Measurements from ENCODE around the gene ELF1.
"Not testable (repeated sequence)": the region's sequence is repeated elsewhere in the genome, so short reads cannot be mapped to it uniquely, and the experiment has no call there.

ELF1 gene

DNA sequence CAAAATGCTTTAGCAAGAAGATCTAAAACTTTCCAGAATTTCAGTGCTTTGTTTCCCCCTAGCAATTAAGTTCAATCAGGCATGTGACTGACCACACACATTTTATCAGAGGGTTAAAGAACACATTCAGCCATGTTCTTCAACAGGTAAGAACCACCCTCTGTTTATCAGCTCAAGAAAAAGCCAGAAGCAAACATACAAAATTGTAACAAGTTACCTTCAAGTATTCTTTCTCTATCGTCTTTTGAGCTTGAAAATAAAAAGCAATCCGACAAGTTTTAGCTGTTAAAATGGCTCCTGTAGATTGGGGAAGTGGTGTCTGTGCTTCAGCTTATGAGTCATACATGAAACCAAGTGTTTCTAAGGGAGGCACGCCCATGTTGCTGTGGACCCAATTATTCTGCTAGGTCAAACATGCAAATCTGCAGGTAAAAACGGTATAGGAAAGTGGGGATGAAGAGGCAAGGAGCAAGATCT is at the start of gene ELF1:
Gene ELF1, minus strand, starts transcription at position 306 of the 477 bp plus-strand sequence. CDS start 37,262 bp downstream, outside the sequence.
- no peak for DNase-seq

DNA sequence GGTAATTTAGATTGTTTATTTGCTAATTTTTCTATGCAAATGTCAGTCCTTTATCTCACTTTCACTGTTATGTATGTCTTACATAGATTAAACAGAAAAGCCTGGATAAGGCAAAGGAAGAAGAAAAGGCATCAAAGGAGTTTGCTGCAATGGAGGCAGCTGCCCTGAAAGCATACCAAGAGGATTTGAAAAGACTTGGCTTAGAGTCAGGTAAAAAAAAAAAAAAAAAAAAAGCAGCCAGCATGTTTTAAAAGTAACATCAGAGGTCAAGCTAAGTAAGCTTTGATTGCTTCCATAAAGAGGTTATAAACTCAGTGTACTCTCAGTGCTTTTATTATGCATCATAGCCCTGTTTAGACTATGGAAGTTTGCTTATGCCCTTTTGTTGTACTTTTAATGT is 46.0 kb upstream of the ELF1 start:
- no peak for DNase-seq

DNA sequence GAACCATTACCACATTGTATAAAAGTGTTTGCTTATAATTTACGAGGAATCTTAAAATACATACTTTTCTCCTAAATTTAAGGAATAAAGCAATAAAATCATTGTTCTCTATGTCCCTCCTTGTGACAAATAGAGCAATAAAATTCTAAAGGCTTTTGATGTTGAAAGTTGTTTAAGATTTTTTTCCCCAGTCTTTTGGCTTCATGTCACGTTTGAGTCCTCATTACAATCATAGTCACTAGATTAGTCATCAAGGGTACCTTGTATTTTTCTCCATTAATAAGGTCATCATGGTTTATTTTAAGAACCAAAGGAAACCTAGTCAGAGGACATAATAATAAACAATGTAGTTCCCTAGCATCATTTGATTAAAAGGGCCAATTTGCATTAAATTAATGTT is 45.4 kb upstream of the ELF1 start:
- no peak for DNase-seq

DNA sequence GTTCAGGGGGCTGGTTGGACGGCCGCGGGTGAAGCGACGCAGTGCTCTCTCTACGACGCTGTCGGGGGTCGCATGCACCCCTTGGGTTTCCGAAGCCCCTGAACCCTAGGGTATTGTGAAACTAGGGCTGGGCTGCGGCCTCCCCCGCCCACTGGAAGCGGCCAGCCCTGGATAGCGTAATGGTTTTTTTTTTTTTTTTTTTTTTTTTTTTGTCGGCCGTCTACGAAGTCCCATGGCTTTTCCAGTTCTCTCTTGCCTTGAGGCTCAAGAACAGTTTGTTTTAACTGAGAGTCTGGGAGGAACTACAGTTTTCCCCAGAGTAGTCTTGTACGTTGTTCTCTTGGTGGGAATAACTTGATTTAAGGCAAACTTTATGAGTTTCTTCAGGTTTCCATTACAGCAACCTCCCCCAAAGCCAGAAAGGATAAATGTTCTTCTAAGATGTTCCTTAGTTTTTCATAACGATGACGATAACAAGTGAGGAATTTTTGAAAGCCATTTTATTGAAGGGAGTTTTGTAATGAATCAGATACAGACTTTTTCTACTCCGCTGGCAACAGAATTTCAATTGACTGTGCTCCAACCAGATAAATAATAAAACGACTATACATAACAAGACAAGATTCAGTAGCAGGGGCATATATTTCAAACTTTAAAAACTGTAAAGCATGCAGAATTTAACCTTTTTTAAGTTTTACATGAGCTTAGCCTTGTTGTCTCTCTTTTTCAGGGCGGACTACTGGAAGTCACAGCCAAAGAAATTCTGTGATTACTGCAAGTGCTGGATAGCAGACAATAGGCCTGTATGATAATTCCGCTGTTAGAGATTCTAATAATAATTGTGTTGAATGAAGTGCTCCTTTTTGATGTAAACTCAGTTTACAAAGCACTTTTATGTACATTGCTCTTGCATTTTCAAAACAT is 43.1 kb upstream of the ELF1 start:
- peak; percentile 17 for DNase-seq

DNA sequence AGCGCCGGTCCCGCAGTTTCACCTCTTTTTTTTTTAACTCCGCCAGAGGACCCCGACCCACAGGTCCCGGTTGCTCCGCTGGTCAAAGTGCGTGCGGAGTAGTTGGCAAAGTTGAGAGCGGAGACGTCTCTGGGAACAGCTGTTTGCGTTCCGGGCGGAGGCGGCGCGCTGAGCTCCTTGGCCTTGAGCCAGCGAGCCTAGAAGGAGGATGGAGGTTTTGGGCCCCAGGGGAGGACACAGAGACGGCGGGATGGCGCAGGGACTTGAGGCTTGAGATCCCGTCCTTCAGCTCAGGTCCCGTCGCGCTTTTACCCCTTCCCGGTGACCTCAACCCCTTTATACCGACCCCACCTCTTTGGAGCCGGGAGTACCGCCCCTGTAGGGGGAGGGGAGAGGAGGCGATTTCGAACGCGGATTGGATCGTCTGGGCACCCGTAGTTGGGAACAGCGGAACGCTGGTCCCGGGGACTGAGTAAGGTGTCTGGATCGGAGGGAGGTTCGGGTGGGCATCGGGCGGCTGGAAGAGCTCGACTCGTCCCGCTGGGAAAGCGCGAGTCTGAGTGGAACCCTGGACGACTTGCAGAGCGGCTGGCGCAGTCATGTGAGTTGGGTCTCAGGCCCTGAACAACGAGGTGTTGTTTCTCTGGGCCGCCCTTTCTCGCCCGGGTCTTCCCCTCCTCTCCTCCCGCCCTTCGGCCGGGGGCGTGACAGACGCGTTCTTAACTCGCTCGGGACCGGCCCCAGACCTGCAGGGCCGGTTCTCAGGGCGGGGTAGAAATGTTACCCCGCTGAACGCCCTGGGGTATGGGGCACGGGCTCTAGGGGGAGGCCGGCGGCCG is 42.2 kb upstream of the ELF1 start, which contains the start of gene WBP4:
Gene WBP4, plus strand, starts transcription at position 435 of the 839 bp plus-strand sequence. Its CDS starts 165 bp downstream, at position 600.
- DNase-seq, result peak; percentile 67

DNA sequence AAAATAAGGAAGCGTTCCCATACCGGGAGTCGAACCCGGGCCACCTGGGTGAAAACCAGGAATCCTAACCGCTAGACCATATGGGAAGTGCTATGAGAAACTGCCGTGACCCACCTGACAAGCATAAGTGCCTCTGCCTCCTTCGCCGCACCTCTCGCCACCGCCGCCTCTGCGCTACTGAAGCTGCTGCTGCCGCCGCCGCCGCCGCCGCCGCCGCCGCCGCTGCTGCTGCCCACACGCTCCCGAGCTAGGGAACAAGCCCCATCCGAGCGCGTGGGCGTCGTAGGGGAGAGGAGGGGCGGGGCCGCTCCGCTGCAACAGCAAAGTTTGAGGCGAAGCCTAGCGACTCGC is 41.6 kb upstream of the ELF1 start:
- DNase-seq, result peak; percentile 57

DNA sequence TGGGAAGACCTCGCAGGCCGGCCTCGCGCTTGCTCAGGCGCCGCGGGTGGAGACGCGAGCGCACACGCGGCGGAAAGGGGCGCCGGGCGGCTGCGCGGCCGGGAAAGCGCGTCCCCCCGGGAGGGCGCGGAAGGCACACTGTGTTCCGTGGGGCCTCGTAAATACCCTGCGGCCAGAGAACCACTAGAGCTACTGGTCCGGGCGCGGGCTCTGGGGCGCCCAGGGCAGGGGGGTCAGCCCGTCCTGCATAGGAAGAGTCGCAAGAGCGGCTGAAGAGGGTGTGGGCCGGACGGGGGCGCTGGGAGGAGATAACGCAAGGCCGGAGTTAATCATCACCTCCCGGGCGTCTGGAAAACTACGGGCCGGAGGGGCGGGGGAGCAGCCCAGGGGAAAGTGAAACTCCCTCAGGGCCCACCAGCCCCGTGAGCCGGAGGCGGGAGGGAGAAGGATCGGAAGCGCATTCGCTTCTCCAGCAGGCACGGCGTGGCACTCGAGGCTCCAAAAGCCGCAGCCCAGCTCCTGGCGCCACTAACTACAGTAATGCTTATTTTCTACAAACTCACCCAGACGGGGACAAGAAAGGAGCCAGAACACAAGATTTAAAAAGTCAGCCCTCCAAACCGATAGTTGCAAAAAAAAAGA is 41.1 kb upstream of the ELF1 start:
- peak; percentile 57 for DNase-seq

DNA sequence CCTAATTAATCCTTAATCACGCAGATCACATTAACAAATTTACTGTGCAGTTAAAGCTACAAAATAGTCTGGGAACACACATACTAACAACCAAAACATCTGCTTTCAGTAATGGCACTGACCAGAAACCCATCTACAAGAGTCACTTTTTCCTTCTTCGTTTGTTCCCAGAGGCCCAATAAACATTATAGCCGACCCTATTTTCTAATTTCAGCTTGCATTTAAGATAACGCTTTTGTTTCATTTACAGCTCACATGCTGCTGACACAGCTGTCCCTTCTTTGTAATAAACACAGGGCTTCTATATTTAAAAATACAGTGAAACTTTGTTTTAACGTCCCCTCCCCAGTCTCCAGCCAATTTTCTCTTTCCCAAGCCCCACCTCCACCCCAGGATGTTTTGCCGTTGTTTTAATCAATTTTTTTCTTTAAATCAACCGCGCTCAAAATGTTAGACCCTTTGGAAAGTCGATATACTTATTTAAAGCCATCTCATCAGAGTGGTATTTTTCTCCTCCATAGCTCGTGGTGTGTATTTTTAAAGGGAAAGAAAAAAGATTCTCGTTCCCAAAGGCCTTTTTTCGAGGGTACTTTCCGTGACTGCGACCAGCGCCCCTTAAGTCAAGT is 40.5 kb upstream of the ELF1 start:
- no peak for DNase-seq

DNA sequence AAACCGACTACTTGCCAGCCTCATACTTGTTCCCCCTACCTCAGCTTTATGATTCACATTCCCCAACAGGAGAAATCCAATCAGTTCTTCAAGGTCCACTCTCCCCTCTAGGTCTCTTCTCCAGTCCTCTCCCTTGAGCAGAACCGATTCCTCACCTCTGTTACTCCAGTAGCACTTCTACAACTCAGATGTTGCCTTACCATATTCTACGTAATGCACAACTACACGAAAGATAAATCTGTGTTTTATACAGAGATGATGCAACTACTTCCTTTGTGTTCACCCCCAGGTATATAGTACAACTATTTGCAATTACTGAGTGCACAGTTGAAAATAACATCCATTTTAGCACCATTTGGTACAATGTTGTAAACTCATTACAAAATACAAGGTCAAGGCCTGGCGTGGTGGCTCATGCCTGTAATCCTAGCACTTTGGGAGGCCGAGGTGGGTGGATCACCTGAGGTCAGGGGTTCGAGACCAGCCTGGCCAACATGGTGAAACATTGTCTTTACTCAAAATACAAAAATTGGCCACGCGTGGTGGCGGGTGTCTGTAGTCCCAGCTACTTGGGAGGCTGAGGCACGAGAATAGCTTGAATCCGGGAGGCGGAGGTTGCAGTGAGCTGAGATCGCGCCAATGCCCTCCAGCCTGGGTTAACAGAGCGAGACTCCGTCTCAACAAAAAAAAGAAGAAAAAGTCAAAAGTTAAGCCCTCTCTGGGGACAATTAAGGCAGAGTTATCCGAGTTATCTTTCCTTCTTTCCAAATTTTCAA is 39.4 kb upstream of the ELF1 start:
- no peak for DNase-seq

DNA sequence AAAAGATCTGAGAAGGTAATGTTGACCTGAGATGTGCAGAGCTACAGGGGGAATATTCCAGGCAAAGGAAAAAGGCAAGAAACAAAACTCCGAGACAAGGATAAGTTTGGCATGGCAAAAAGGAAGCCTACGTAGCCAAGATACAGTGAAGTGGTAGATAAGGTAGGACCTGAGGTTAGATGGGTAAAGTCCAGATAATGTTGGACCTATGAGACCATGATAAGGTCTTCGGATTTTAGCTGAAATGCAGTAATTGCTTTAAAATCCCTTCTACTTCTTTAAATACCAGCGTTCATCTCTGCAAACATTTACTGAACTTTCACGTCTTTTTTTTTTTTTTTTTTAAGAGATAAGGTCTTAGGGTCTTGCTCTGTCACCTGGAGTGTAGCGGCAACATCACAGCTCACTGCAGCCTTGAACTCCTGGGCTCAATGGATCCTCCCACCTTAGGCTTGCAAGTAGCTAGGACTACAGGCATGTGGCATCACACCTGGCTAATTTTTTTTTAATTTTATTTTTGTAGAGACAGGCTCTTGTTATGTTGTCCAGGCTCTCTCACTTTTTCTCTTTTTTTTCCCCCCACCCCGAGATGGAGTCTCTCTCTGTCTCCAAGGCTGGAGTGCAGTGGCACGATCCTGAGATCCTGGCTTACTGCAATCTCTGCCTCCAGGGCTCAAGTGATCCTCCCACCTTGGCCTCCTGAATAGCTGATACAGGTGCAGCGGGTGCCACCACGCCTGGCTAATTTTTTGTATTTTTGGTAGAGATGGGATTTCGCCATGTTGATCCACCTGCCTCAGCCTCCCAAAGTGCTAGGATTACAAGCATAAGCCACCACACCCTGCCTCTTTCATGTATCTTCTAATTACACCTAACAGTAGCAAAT is 38.0 kb upstream of the ELF1 start:
- DNase-seq, result no peak

DNA sequence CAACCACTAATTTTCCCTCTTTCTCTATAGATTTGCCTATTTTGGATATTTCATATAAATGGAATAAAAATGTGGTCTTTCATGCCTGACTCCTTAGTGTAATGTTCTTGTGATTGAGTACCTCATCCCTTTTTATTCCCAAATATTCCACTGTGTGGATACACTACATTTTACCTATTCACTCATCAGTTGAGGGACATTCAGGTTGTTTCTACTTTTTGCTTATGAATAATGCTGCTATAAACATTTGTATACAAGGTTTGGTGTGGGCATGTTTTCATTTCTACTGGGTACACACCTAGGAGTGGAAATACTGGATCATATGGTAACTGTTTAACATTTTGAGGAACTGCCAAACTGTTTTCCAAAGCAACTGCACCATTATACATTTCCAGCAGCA is 37.1 kb upstream of the ELF1 start:
- no peak for DNase-seq

DNA sequence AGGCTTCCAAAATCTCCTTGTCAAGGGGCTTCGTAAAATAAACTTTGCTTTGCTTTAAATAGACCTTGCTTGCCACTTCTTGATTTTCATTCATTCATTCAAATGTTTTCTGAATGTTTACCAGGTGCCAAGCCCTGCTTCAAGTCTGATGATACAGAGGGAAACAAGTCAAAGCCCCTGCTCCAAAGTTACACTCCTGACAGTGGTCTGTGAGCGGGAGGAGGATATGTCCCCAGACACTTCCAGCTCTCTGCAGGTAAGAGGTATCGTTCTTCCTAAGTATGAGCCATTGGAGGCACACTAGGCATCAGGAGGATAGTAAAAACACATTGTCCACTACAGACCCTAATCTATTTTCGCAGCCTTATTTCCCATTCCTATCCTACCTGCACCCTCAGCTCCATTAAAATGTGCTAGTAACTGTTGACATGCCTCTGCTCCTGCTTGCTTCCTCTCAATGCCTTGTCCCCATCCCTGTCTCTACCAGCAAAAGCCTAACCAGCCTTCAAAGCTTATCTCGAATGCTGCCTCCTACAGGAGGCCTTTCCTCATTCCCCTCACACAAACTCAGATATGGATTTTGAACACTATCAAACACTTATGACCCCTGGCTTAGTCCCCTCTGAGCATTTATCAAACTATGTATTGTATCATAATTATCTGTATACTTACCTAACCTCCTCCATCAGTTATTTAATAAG is 36.0 kb upstream of the ELF1 start:
- no peak for DNase-seq

DNA sequence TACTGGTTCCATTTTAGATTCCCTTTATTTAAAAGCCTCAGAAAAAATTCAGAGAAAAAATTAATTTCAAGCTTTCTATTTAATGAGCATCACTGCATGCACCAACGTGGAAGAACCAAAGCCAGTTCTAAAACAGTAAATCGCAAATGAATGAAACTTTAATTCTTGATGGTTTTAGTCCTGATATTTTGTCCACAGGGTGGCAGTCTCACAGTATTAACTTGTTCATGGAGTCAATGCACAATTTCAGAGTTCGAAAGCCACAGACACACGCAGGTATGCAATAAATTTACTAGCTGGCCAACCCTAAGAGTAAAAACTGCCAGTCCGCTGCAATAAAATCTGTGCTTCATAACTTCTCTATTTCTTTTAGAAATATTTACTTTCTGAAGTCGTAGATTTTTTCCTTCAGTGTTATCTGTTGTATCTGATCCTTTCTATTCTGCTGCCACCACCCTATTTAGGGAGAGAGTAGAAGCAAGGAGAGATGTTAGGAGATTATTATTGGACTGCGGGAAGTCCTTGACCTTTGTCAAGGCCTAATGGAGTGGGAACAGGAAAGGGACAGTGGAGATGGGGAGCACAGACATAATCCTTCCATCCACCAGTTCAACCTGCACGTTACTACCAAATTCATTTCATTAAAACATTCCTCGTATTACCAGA is 35.2 kb upstream of the ELF1 start:
- peak; percentile 8 for DNase-seq

DNA sequence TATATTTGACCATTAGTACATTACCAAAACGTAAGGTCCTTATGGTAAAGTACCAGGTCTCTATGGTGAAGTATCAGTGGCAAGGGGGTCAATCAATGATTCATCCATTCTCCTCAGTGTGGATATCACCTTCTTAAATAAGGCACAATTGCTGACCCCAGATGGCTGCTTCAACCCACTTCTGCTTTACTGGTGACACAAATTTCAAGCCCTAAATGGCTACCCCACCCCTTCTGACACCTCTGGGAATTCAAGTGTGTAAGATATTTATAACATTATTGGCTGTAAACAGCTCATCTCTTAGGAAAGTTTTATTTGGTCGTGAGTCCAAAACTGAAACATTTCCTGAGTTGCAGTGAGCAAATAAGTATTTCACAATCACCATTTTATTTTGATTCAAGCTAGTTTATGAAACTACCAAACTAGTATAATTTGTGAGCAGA is 34.3 kb upstream of the ELF1 start:
- DNase-seq, result no peak

DNA sequence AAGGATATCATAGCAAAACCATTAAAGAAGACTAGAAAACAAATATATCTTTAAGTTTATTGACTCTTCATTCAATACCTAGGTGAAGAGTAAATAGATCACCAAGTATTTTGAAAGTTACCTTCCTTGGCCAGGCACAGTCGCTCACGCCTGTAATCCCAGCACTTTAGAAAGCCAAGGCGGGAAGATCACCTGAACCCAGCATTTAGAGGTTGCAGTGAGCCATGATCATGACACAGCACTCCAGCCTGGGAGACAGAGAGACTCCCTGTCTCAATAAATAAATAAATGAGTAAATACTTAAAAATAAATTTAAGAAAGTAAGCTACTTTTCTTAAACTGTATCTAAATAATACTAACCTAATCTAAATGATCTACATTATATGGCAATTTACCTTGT is 33.3 kb upstream of the ELF1 start:
- DNase-seq, result no peak

DNA sequence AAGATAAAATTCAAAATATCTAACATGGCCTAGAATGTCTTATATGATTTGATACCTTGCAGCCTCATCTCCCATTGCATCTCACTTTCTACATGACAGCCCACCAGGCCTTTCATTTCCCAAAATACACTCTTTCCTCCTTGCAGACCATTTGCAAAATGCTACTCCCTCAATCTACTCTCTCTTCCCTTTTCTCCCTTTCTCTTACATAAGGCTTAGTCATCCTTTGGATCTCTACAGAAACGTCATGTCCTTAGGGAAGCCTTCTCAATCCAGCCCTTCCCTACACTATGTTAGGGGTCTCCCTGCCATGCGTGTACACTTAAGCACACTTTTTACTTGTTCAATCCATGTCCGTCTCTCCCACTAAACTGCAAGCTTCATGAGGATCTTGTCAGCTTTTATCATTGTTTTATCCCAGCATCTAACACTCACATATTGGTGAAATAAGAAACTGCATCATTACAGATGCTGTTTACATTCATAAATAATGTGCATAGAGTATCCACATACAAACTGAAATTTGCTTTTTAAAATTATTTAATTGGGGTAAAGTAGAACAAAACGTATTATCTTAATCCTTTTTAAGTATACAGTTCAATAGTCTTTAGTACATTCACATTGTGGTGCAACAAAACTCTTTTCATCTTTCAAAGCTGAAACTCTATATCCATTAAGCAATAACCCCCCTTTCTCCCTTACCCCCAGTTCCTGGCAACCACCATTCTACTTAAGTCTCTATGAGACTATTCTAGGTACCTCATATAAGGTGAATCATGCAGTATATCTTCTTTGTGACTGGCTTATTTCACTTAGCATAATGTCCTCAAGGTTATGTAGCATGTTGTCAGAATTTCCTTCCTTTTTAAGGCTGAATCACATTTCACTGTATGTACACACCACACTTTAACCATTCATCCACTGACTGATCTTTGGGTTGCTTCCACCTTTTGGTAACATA is 30.6 kb upstream of the ELF1 start:
- DNase-seq, result no peak

DNA sequence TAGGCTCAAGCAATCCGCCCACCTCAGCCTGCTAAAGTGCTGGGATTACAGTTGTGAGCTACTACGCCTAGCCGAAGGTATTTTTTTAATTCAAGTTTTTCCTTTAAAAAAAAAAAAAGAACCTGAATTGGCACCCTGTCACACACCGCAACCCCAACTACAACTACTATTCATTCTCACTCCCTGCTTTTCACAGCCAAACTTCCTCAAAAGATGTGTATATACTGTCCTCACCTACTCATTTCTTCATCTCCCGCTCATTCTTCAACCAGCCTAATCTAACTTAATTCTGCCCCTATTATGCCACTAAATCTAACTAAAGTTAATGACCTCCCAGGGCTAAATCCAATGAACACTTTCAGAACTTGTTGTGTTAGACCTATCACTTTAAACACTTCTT is 29.5 kb upstream of the ELF1 start:
- no peak for DNase-seq

DNA sequence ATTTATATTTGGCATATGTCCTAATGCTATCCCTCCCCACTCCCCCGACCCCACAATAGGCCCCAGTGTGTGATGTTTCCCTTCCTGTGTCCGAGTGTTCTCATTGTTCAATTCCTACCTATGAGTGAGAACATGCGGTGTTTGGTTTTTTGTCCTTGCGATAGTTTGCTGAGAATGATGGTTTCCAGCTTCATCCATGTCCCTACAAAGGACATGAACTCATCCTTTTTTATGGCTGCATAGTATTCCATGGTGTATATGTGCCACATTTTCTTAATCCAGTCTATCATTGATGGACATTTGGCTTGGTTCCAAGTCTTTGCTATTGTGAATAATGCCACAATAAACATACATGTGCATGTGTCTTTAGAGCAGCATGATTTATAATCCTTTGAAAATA is 23.3 kb upstream of the ELF1 start:
- DNase-seq, result not testable (repeated sequence)
